Measurements from ENCODE around the gene AP2A2.
A peak's percentile ranks its signal among the peaks of the same experiment; 100 is the strongest.

Gene AP2A2

DNA sequence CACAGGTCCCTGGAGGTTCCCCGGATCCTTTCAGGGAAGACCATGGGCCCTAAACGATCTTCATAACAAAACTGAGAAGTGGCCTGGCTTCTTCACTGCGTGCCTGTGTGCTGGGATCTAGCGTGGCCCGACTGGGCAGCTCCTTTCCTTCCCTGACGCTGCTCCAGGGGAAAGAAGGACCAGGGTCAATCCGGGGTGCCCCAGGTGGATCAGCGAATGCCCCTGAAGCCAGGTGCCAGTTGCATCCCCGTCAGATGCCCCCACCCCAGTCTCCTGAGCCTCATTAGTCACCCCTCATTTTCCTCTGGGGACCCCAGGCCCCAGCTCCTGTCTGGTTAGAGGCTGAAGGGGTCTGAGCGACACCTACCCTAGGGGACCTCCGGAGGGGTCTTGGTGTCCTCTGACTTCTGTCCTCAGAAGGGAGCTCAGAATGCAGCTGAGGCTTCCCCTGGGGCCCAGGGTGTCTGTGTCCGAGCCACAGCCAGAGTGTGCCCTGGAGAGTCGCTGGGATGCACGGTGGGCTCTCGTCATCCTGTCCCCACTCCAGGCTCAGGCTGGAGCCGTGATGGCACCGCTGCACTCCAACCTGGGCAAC lies 129.5 kb downstream of the AP2A2 start:
- no peak overlapping the region for H3K4me3 ChIP-seq (ENCODE audit: low read length)
- TF ChIP-seq, protein P1, sequence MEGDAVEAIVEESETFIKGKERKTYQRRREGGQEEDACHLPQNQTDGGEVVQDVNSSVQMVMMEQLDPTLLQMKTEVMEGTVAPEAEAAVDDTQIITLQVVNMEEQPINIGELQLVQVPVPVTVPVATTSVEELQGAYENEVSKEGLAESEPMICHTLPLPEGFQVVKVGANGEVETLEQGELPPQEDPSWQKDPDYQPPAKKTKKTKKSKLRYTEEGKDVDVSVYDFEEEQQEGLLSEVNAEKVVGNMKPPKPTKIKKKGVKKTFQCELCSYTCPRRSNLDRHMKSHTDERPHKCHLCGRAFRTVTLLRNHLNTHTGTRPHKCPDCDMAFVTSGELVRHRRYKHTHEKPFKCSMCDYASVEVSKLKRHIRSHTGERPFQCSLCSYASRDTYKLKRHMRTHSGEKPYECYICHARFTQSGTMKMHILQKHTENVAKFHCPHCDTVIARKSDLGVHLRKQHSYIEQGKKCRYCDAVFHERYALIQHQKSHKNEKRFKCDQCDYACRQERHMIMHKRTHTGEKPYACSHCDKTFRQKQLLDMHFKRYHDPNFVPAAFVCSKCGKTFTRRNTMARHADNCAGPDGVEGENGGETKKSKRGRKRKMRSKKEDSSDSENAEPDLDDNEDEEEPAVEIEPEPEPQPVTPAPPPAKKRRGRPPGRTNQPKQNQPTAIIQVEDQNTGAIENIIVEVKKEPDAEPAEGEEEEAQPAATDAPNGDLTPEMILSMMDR (conservative IDR thresholded peaks at IDR 0.05; ENCODE audit: low read depth, low read length), result no peak
- no peak for DNase-seq (ENCODE audit: low read depth)

DNA sequence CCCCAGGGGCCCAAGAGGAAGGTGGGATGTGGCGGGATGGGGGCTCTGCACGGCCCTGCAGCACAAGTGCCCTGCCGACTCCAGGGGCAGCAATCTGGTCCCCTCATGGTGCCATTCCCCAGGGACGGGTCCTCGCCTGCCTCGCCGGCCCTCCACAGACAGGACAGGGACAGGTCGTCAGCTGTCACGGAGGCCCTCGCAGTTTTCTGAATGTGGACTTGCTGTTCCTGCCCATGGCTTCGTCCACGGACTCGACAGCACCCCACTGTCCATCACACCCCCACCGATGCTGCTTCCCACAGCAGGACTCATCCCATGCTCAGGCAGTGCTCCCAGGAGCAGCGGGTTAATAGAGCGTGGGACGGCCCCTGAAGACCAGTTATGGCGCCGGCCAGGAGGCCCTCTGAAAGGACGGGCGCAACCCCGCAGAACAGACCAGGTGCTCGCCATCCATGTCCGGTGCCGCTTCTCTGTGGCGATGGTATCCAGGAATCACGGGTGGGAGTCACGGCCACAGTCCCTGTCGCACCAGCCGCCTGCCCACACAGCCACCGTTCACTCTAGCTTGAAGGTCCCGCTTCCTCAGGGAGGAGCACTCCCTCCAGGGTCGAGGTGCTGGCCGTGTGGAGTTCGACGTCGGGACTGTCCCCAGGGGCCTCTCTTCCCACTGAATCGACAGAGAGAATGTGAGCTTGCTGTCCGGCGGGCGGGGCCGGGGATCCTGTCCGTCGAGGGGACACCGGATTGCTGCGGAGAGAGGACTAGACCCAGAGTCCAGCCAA lies 130.5 kb downstream of the AP2A2 start:
- TF ChIP-seq, protein P1 (conservative IDR thresholded peaks at IDR 0.05; ENCODE audit: low read depth, low read length), result no peak
- DNase-seq (ENCODE audit: low read depth), result no peak
- H3K4me3 ChIP-seq (ENCODE audit: low read length), result no peak overlapping the region

DNA sequence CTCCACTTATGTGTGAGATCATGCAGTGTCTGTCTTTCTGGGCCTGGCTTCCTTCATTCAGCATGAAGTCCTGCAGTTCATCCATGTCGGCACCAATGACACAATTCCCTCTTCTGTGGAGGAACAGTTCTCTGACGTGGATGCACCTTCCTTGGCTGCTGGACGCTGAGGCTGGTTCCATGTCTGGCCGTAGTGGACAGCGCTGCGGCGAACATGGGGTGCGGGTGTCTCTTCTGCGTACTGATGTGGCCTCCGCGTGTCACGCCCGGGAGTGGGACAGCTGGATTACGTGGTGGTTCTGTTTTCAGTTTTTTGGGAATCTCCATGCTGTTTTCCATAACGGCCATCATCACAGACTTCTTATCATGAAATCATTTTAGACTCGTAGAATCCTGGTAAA lies 132.1 kb downstream of the AP2A2 start:
- TF ChIP-seq, protein P1 (conservative IDR thresholded peaks at IDR 0.05; ENCODE audit: low read depth, low read length), result no peak
- no peak overlapping the region for H3K4me3 ChIP-seq (ENCODE audit: low read length)
- no peak for DNase-seq (ENCODE audit: low read depth)

DNA sequence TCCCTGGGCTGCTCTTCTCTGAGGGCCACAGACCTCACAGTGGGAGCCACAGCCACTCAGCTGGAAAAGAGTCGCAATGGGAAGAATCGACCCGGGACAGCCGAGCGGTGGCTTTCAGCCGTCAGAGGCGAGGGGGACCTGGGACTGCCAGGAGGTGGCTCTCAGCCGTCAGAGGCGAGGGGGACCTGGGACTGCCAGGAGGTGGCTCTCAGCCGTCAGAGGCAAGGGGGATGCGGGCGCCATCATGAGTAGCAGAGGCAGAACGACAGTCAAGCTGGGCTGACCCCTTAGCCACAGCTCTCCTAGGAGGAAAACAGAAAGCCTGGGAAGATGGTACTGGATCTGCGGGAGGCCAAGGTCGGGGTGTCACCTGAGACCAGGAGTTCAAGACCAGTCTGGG lies 134.1 kb downstream of the AP2A2 start:
- TF ChIP-seq, protein P1 (conservative IDR thresholded peaks at IDR 0.05; ENCODE audit: low read depth, low read length), result no peak
- no peak overlapping the region for H3K4me3 ChIP-seq (ENCODE audit: low read length)
- no peak for DNase-seq (ENCODE audit: low read depth)

DNA sequence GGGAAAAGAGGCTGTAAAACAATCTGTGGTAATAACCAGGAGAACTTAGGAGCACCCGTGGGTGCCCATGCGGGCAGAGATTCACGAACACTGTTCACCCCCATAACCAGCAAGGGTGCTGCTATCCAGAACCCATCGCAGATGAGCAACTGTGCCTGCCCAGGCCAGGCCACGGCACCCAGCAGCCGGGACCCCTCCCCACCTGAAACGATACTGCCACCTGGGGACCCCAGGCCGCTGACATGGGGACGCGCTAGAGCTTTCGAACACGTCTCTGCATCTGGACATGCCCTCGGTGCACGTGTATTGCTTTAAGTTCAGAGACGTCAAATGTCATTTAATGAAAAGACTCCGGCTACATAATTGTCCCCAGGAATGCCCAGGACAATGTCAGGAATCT lies 134.7 kb downstream of the AP2A2 start:
- DNase-seq (ENCODE audit: low read depth), result no peak
- TF ChIP-seq, protein P1 (conservative IDR thresholded peaks at IDR 0.05; ENCODE audit: low read depth, low read length), result no peak
- H3K4me3 ChIP-seq (ENCODE audit: low read length), result no peak overlapping the region

DNA sequence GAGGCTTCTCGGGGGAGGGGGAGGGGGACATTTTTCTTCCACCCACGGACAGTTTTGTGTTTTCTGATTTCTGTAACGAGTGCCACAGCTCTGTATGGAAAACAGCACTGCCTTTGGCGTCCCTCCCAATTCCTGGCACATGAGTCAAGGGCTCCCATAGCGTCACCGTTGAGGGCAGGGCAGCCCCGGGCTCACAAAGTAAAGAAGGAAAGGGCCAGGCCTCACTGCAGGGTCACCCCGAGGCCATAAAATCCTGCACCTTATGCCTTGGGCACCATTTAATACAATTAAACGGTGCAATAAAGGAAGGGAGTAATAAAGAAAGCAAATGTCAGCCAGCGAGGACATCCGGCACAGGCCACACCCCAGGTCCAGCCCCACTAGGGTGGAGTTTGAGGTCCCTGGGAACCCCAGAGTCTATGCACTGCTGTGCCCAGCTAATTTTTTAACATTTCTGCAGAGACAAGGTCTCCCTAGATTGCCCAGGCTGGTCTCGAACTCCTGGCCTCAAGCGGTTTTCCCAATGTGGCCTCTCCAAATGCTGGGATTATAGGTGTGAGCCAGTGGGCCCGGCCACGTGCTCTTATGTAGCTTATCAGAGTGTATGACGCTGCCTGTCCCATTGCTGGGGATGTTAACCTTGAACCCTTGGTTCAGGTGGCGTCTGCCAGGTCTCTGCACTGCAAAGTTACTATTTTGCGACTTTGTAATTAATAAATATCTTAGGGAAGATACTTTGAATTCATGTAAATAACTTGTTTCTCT lies 135.4 kb downstream of the AP2A2 start:
- H3K4me3 ChIP-seq (ENCODE audit: low read length), result no peak overlapping the region
- TF ChIP-seq, protein P1 (conservative IDR thresholded peaks at IDR 0.05; ENCODE audit: low read depth, low read length), result no peak
- peak; percentile 70 for DNase-seq (ENCODE audit: low read depth)

Data from retinal pigment epithelial cell (primary cell).